NK-92 treated with Interleukin-12 subunit alpha and Interleukin-12 subunit beta, amount 100 ng/mL, for 24 hours (cell line): ENCODE measurements around the gene SOX6.

Experiments used
- DNase-seq: peaks from one replicate; lab custom pipeline; 2025; lab: John Stamatoyannopoulos, UW

The SOX6 gene

GRCh38 chr11:16191212-16191867, 165.0 kb downstream of the SOX6 start:
- DNase-seq = no peak

DNA sequence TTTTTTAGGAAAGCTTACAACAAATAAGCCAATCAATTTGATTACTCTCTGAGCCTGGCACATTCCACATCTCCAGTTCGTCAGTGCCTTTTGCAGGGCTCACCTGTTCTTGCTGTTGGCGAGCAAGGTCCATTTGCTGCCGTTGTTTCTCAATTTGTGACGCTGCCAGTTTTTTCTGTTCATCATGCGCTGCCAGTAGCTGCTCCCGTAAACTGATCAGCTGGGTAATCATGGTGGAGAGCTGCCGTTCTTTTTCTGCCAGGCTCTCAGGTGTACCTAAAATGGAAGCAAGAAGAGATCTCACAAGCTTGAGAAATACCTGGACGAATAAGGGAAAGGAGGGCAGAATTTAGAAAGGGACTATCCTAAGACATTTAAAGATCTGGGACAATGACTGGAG, 169.7 kb downstream of the SOX6 start:
- no peak for DNase-seq

GRCh38 chr11:16185042-16185441, 171.3 kb downstream of the SOX6 start:
- no peak for DNase-seq

DNA sequence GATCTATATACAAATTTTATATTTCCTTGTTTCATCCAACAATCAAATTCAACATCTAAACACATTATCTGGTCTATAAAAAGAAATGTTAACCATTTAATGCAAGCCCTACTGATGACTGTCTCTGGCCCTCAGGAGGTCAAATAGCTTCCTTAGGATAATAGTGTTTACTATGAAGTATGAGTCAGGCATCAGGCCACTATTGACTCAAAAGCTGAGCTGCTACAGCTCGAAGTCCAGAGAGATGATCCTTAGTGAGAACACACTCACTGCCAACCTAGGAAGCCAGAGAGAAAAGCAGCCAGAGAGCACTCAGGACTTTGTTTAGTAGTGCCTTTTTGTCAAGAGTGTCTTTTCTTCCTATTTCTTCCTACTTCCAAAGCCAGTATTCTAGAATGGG, 171.8 kb downstream of the SOX6 start:
- no peak for DNase-seq

GRCh38 chr11:16182553-16182952, 173.8 kb downstream of the SOX6 start:
- DNase-seq = no peak

DNA sequence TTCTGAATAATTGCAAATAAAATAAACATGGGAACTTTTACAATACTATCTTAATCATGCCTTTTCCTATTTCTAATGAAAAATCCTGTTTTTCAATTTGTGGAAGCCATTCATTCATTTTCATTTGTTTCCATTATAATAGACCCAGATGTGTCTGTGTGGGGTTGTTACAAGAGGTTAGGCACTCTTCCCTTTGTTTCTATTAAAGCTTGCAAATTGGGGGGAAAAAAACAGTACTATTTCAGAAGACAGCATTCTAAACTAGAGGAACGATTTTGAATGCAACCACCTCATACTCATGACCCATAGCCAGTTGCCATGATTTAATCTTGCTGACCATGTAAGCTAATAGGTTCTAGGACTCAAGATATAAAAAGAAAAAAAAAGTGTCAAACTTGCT, 175.5 kb downstream of the SOX6 start:
- DNase-seq = no peak

GRCh38 chr11:16179676-16180075, 176.7 kb downstream of the SOX6 start:
- DNase-seq = no peak

DNA sequence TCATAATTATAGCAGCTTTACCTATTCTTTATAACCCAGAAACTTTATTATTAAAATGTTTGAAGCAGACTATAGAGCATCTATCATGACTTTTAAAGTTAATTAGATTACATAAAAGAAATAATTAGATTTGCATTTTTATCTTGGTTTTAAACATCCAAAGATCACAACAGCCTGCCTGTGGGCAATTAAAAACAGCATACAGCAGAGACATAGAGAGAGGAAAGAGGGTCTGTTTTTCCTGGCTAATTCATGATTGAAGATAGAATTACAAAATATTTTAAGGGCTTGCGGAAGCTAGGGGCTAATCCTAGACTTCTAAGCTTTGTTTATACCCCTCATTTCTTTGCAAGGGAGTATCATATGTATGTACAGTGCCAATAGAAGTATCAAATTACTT, 178.1 kb downstream of the SOX6 start:
- DNase-seq = no peak

DNA sequence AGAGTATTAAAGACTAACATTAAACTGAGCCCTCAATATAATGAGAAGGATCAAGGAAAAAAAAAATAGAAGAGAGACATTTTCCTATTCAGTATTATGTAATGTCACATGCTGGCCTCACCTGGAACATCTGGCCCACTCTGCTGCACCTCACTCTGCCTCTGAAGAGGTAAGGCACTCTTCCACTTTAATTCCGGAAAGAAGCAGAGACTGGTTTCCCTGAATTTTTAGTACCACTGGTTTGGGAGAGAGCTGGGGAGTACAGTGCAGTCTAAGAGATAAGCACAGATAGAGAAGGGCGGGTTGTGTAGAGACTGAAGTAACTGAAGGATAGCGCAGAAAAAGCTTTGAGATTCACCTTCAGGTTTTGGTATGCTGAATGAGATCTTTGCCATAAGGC, 178.7 kb downstream of the SOX6 start:
- DNase-seq = no peak

DNA sequence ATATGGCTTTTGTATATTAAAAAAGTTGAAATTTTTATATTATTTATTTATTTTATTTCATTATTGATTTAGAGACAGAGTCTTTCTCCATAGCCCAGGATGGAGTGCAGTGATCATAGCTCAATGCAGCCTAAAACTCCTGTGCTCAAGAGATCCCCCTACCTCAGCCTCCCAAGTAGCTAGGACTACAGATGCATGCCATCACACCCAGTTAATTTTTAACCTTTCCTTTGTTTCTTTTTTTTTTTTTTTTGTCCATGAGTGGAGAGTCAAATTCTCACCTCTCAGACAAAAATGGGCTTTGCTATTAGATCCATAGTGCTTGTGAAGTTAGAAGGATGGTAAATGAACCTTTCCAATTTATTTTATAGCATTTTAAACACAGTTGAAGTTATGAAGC, 182.5 kb downstream of the SOX6 start:
- no peak for DNase-seq

DNA sequence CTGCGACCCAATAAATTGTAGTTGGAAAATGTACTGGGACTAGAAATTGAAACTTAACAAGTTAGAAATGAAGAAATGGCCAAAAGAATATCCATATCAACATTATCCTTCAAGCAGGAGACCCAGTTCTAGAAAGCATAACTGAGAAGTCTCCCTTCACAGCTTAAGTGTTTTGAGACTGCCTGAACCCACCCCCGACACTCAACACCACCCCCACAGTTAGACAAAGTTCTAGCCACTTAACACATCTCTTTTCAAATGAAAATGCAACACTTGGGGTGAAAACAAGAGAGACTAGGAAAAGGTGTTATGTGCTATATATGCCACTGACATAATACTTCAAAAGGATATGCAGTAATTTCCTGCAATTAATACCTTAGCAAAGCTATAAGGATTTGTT, 184.5 kb downstream of the SOX6 start:
- DNase-seq = no peak

DNA sequence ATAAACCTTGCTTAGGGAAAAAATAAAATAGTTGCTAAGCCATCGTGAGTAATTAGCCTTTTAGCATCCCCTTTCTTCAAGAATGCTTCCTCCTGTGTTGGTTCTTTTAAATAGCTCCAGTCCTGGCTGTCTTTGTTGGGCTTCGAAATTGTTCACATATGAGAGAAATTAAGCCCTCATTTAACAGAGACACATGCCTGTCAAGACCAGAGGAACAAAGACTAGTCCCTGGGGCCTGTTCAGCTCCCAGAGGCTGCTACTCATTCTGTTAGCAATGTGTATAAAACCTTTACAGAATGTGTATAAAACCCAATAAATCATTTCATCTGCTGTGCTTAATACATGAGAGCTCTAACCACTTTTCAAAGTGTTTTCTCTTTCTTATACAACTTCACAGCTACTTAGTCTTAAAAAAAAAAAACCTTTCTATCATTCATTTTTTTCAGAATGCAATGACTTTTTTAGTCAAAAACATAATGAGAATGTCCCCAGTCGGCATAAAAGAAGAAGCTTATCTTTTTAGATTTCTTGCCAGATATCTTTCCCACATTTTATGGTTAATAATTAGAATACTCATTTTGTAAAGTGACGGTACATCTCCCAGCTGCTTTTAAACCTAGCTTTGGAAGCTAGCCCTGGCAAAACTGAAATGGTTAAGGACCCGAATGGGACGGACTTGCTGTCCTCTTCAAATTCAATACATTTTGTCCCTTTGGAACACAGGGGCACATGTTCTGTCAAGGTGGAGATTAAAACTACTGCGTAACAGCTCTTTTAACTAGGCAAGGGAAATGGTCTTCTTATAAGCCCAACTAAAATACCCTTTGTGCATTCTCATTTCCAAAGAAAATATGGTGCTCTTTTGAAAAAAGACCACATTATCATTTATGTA, 186.1 kb downstream of the SOX6 start:
- no peak for DNase-seq

DNA sequence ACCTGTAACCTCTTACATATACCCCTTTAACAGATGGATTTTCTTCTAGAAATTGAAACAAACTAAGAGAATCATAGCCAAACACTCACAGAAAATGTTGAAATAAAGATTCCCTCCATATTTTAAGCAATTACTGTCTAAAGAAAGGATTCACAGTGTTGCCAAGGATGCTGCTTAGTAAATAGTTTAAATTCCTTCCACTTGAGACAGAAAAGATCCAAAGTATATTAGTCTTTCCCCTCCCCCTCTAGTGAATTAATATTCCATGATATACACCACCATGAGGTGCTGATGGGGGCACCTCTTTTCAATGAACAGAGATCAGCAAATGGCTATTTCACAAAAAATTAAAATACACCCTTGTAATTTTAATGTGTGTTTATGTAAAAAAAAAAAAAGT, 186.8 kb downstream of the SOX6 start:
- DNase-seq = no peak

- DNase-seq = no peak
Measured at GRCh38 chr11:16167706-16168487, 188.4 kb downstream of the SOX6 start.

GRCh38 chr11:16166571-16166970, 189.8 kb downstream of the SOX6 start:
- DNase-seq = no peak

DNA sequence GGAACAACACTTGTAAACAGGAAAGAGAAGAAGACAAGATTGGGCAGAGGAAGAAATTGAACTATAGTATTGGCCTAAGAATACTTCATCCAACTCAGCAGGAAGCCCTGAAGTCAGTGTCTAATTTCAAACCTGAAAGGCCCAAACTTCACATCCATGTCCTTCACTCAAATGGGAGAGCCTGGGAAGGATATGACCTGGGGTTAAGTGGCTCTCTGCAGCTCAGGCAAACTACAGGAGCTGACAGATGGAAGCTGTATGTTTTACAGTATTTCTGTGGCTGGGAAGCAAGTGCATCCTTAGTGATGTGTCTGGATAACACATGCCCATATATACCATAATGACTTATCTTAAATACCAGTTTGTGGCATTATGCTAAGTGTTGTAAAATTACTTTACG, 196.2 kb downstream of the SOX6 start:
- no peak for DNase-seq

GRCh38 chr11:16158426-16158994, 197.8 kb downstream of the SOX6 start:
- no peak for DNase-seq

- DNase-seq = no peak
Measured at GRCh38 chr11:16157327-16157726, 199.0 kb downstream of the SOX6 start.

GRCh38 chr11:16155448-16155847, 200.9 kb downstream of the SOX6 start:
- DNase-seq = no peak

- no peak for DNase-seq
Measured at GRCh38 chr11:16154715-16155396, 201.5 kb downstream of the SOX6 start.

GRCh38 chr11:16153951-16154350, 202.4 kb downstream of the SOX6 start:
- no peak for DNase-seq

- no peak for DNase-seq
Measured at GRCh38 chr11:16151138-16151537, 205.2 kb downstream of the SOX6 start.
